OCI-LY1 (cell line): ENCODE measurements around the gene COL19A1.

Experiments used
- H2AFZ ChIP-seq: fragments of 200-600 bp; sonication (generic), shearing (Covaris generic); 2 replicates; pipeline ENCODE4 v1.6.0; 2014; ENCODE audit warnings: antibody characterized with exemption, mild to moderate bottlenecking, low read length
- H3F3A ChIP-seq: fragments of 200-600 bp; sonication (generic), shearing (Covaris generic); 2 replicates; pipeline ENCODE4 v1.6.0; 2014; ENCODE audit warnings: mild to moderate bottlenecking, antibody characterized with exemption, low read length, moderate library complexity; ENCODE audit not compliant: insufficient read depth
- H3K27ac ChIP-seq: fragments of 200-600 bp; sonication (generic); 2 replicates; pipeline ENCODE4 v1.5.1; 2014; ENCODE audit warnings: low read length, mixed run types, mild to moderate bottlenecking, low read depth; ENCODE audit not compliant: poor library complexity, severe bottlenecking
- H3K27me3 ChIP-seq: fragments of 200-600 bp; sonication (generic); 2 replicates; pipeline ENCODE4 v1.6.0; 2014; ENCODE audit warnings: antibody characterized with exemption, mild to moderate bottlenecking, low read length, moderate library complexity; ENCODE audit not compliant: insufficient read depth
- H3K36me3 ChIP-seq: fragments of 200-600 bp; sonication (generic); 2 replicates; pipeline ENCODE4 v1.6.1; 2014; ENCODE audit warnings: mild to moderate bottlenecking, antibody characterized with exemption, low read length, moderate library complexity, mixed read lengths; ENCODE audit not compliant: insufficient read depth
- H3K4me1 ChIP-seq: fragments of 200-600 bp; sonication (generic); 2 replicates; pipeline ENCODE4 v1.5.1; 2014; ENCODE audit warnings: mild to moderate bottlenecking, low read length, moderate library complexity; ENCODE audit not compliant: insufficient read depth, severe bottlenecking
- H3K4me2 ChIP-seq: fragments of 200-600 bp; sonication (generic), shearing (Covaris generic); 2 replicates; pipeline ENCODE4 v1.6.1; 2014; ENCODE audit warnings: low read length
- H3K4me3 ChIP-seq: fragments of 200-600 bp; sonication (generic); 2 replicates; pipeline ENCODE4 v1.5.1; 2014; ENCODE audit warnings: low read length, low read depth, mild to moderate bottlenecking, mixed read lengths; ENCODE audit not compliant: poor library complexity, severe bottlenecking
- H3K79me2 ChIP-seq: fragments of 200-600 bp; shearing (Covaris generic); 2 replicates; pipeline ENCODE4 v1.6.1; 2016; ENCODE audit warnings: mixed run types, low read length, mixed read lengths; ENCODE audit not compliant: insufficient read depth
- H3K9ac ChIP-seq: fragments of 200-600 bp; sonication (generic), shearing (Covaris generic); 2 replicates; pipeline ENCODE4 v1.6.1; 2014; ENCODE audit warnings: mild to moderate bottlenecking, low read length, mixed read lengths
- H3K9me2 ChIP-seq: fragments of 200-600 bp; sonication (generic), shearing (Covaris generic); 2 replicates; pipeline ENCODE4 v1.6.1; 2014; ENCODE audit warnings: low read depth, mild to moderate bottlenecking, low read length, mixed read lengths
- H3K9me3 ChIP-seq: fragments of 200-600 bp; shearing (Covaris generic); 2 replicates; pipeline ENCODE4 v1.6.1; 2014; ENCODE audit warnings: low read length, mixed read lengths
- H4K20me1 ChIP-seq: fragments of 200-600 bp; sonication (generic), shearing (Covaris generic); 2 replicates; pipeline ENCODE4 v1.6.0; 2016; ENCODE audit warnings: mild to moderate bottlenecking, low read length; ENCODE audit not compliant: insufficient read depth
- CTCF ChIP-seq: fragments of 200-600 bp; sonication (generic), shearing (Covaris generic); IDR thresholded peaks from 2 replicates; pipeline ENCODE4 v1.5.1; 2017; ENCODE audit warnings: mild to moderate bottlenecking, antibody characterized with exemption, low read length, moderate library complexity, mixed read lengths
- EZH2 ChIP-seq: fragments of 200-600 bp; sonication (generic), shearing (Covaris generic); IDR thresholded peaks from 2 replicates; pipeline ENCODE4 v1.8.0; 2017; ENCODE audit warnings: borderline replicate concordance, mixed run types, mild to moderate bottlenecking, antibody characterized with exemption, low read length, moderate library complexity, mixed read lengths

Gene COL19A1

GRCh38 chr6:69901361-69901760 lies 35.0 kb downstream of the COL19A1 start:
- H4K20me1 ChIP-seq = no peaks in the 10 kb centered on the region
- 0 out of 2 replicates have a peak, but pooled peaks cover 2% of the 10 kb centered on the region for H3F3A ChIP-seq
- no peaks in the 10 kb centered on the region for H3K9me3 ChIP-seq
- H3K36me3 ChIP-seq = no peaks in the 10 kb centered on the region
- TF ChIP-seq CTCF (no peak), EZH2 (no peak)
- H3K9me2 ChIP-seq = no peaks in the 10 kb centered on the region
- no peaks in the 10 kb centered on the region for H3K27me3 ChIP-seq
- H3K4me1 ChIP-seq = no peaks in the 10 kb centered on the region
- no peaks in the 10 kb centered on the region for H3K79me2 ChIP-seq
- H3K4me3 ChIP-seq = no peak overlapping the region
- no peak overlapping the region for H3K4me2 ChIP-seq
- H2AFZ ChIP-seq = no peak overlapping the region
- H3K27ac ChIP-seq = no peak overlapping the region
- H3K9ac ChIP-seq = no peak overlapping the region

GRCh38 chr6:69907981-69908498 lies 41.7 kb downstream of the COL19A1 start:
- TF ChIP-seq CTCF = no peak
- no peak for TF ChIP-seq EZH2
- H3K79me2 ChIP-seq = no peaks in the 10 kb centered on the region
- no peaks in the 10 kb centered on the region for H3K9me3 ChIP-seq
- H3K4me2 ChIP-seq = no peak overlapping the region
- H3K9me2 ChIP-seq = no peaks in the 10 kb centered on the region
- no peaks in the 10 kb centered on the region for H3K36me3 ChIP-seq
- H3K27ac ChIP-seq = no peak overlapping the region
- H4K20me1 ChIP-seq = no peaks in the 10 kb centered on the region
- no peak overlapping the region for H2AFZ ChIP-seq
- H3K4me3 ChIP-seq = no peak overlapping the region
- no peaks in the 10 kb centered on the region for H3K27me3 ChIP-seq
- H3K9ac ChIP-seq = no peak overlapping the region
- no peaks in the 10 kb centered on the region for H3K4me1 ChIP-seq
- H3F3A ChIP-seq = no peaks in the 10 kb centered on the region

GRCh38 chr6:69913361-69913760 lies 47.0 kb downstream of the COL19A1 start:
- Histone ChIP-seq H3K9ac (no peak overlapping the region), H2AFZ (no peak overlapping the region), H3K27me3 (no peaks in the 10 kb centered on the region), H3K4me3 (no peak overlapping the region), H4K20me1 (no peaks in the 10 kb centered on the region), H3K4me1 (no peaks in the 10 kb centered on the region), H3K9me2 (no peaks in the 10 kb centered on the region), H3K79me2 (no peaks in the 10 kb centered on the region), H3F3A (no peaks in the 10 kb centered on the region), H3K36me3 (no peaks in the 10 kb centered on the region), H3K4me2 (no peak overlapping the region), H3K27ac (no peak overlapping the region), H3K9me3 (no peaks in the 10 kb centered on the region)
- TF ChIP-seq CTCF (no peak), EZH2 (no peak)
